Muscle of leg (tissue), 11 donors: ENCODE results near the gene ZNF516. TPM values are rescaled to one million over a fixed set of nuclear protein-coding genes. Genes with fewer than 3 reads are reported as not detected.

Source experiments
- DNase-seq: peaks from one replicate; pipeline ENCODE4 v3.0.0; 2013
- H3K27ac ChIP-seq: one replicate; pipeline ENCODE4 v1.5.1; 2013; ENCODE audit warnings: mild to moderate bottlenecking, low read length, control low read depth
- H3K27me3 ChIP-seq: one replicate; pipeline ENCODE4 v1.6.1; 2013; ENCODE audit warnings: low read length; ENCODE audit not compliant: control insufficient read depth, insufficient read depth
- H3K36me3 ChIP-seq: one replicate; pipeline ENCODE4 v1.6.1; 2013; ENCODE audit warnings: low read length; ENCODE audit not compliant: control insufficient read depth, insufficient read depth
- H3K4me1 ChIP-seq: one replicate; pipeline ENCODE4 v1.6.1; 2013; ENCODE audit warnings: low read length; ENCODE audit not compliant: control insufficient read depth, insufficient read depth
- H3K4me3 ChIP-seq: one replicate; pipeline ENCODE4 v1.5.1; 2013; ENCODE audit warnings: low read length, control low read depth
- H3K9me3 ChIP-seq: replicated peaks from 2 replicates; pipeline ENCODE4 v1.6.1; 2013; ENCODE audit warnings: low read depth, low read length; ENCODE audit not compliant: control insufficient read depth
- WGBS: methylation state at CpG from one replicate; pipeline ENCODE4 v1.1.5; 2013; ENCODE audit warnings: missing lambda C conversion rate; ENCODE audit not compliant: insufficient coverage; 5-methylcytosine and 5-hydroxymethylcytosine counted together
- polyA plus RNA-seq, 8 donors: library from polyadenylated mRNA; unstranded; fragments of 120-200 nt; gene quantifications; one replicate each; pipeline versions ENCODE4 v1.2.1 to v1.2.3, GENCODE V29; 2013; ENCODE audit warnings: inconsistent platforms in 1 of 8, low replicate concordance in 1 of 8; ENCODE audit not compliant: insufficient read length in 8 of 8, insufficient read depth in 1 of 8
- total RNA-seq: library from RNA; stranded (reverse); fragments of 120-200 nt; gene quantifications from one replicate; pipeline ENCODE4 v1.2.4, GENCODE V29; 2013

The ZNF516 gene
- total and polyA plus RNA-seq, 9 donors: 26.6 to 52.9 (median 42.9) TPM

- H3K36me3 ChIP-seq: no peaks in the 10 kb centered on the region
- DNase-seq: peak; percentile 65
- H3K9me3 ChIP-seq: no peaks in the 10 kb centered on the region
- peaks cover 28% of the 10 kb centered on the region for H3K4me1 ChIP-seq
- H3K27me3 ChIP-seq: no peaks in the 10 kb centered on the region
- WGBS: under 1% methylated on average over 41 of the region's 73 CpGs
- H3K27ac ChIP-seq: peak overlapping the region; percentile 94
- H3K4me3 ChIP-seq: peak overlapping the region; percentile 91
Observed at GRCh38 chr18:76490670-76491472, 4.2 kb downstream of the ZNF516 start.

GRCh38 chr18:76490033-76490432, 5.0 kb downstream of the ZNF516 start:
- no peaks in the 10 kb centered on the region for H3K9me3 ChIP-seq
- no CpG with 5 or more reads among the region's 5 CpGs for WGBS
- H3K27me3 ChIP-seq: no peaks in the 10 kb centered on the region
- H3K4me1 ChIP-seq: peaks cover 29% of the 10 kb centered on the region
- H3K4me3 ChIP-seq: peak overlapping the region; percentile 91
- H3K36me3 ChIP-seq: no peaks in the 10 kb centered on the region
- peak overlapping the region; percentile 94 for H3K27ac ChIP-seq
- DNase-seq: peak; percentile 42

GRCh38 chr18:76489081-76489480, 6.0 kb downstream of the ZNF516 start:
- Histone ChIP-seq H3K27ac (peak overlapping the region; percentile 94), H3K9me3 (no peaks in the 10 kb centered on the region), H3K36me3 (no peaks in the 10 kb centered on the region), H3K4me3 (no peak overlapping the region), H3K4me1 (peaks cover 32% of the 10 kb centered on the region), H3K27me3 (no peaks in the 10 kb centered on the region)
- WGBS: 28% methylated on average over 2 of the region's 4 CpGs
- no peak for DNase-seq

GRCh38 chr18:76488190-76488589, 6.9 kb downstream of the ZNF516 start:
- Histone ChIP-seq H3K4me1 (peaks cover 37% of the 10 kb centered on the region), H3K27me3 (no peaks in the 10 kb centered on the region), H3K9me3 (no peaks in the 10 kb centered on the region), H3K27ac (peak overlapping the region; percentile 84), H3K36me3 (no peaks in the 10 kb centered on the region), H3K4me3 (no peak overlapping the region)
- WGBS: 14% methylated on average over 4 of the region's 9 CpGs
- peak; percentile 71 for DNase-seq

GRCh38 chr18:76487782-76488181, 7.3 kb downstream of the ZNF516 start:
- Histone ChIP-seq H3K4me1 (peaks cover 37% of the 10 kb centered on the region), H3K27me3 (no peaks in the 10 kb centered on the region), H3K27ac (peak overlapping the region; percentile 84), H3K4me3 (no peak overlapping the region), H3K36me3 (peaks cover 3% of the 10 kb centered on the region), H3K9me3 (no peaks in the 10 kb centered on the region)
- peak; percentile 53 for DNase-seq
- 9% methylated on average over 3 of the region's 8 CpGs for WGBS

GRCh38 chr18:76487070-76487469, 8.0 kb downstream of the ZNF516 start:
- Histone ChIP-seq H3K27me3 (no peaks in the 10 kb centered on the region), H3K9me3 (no peaks in the 10 kb centered on the region), H3K4me3 (no peak overlapping the region), H3K4me1 (peaks cover 33% of the 10 kb centered on the region), H3K27ac (peak overlapping the region; percentile 84), H3K36me3 (peaks cover 3% of the 10 kb centered on the region)
- DNase-seq: peak; percentile 92
- WGBS: no CpG with 5 or more reads among the region's 5 CpGs

- no CpG with 5 or more reads among the region's 6 CpGs for WGBS
- no peak overlapping the region for H3K4me3 ChIP-seq
- no peak for DNase-seq
- no peaks in the 10 kb centered on the region for H3K27me3 ChIP-seq
- peaks cover 30% of the 10 kb centered on the region for H3K4me1 ChIP-seq
- H3K9me3 ChIP-seq: no peaks in the 10 kb centered on the region
- H3K27ac ChIP-seq: peak overlapping the region; percentile 65
- peaks cover 3% of the 10 kb centered on the region for H3K36me3 ChIP-seq
Observed at GRCh38 chr18:76486574-76486973, 8.5 kb downstream of the ZNF516 start.

GRCh38 chr18:76486038-76486437, 9.0 kb downstream of the ZNF516 start:
- DNase-seq: no peak
- WGBS: no CpG with 5 or more reads among the region's 3 CpGs
- H3K4me1 ChIP-seq: peaks cover 30% of the 10 kb centered on the region
- peaks cover 6% of the 10 kb centered on the region for H3K36me3 ChIP-seq
- H3K27me3 ChIP-seq: no peaks in the 10 kb centered on the region
- H3K9me3 ChIP-seq: no peaks in the 10 kb centered on the region
- H3K4me3 ChIP-seq: no peak overlapping the region
- peak overlapping the region; percentile 65 for H3K27ac ChIP-seq

- H3K27ac ChIP-seq: no peak overlapping the region
- no peak overlapping the region for H3K4me3 ChIP-seq
- no peaks in the 10 kb centered on the region for H3K9me3 ChIP-seq
- peaks cover 25% of the 10 kb centered on the region for H3K4me1 ChIP-seq
- WGBS: no CpG with 5 or more reads among the region's 6 CpGs
- no peaks in the 10 kb centered on the region for H3K27me3 ChIP-seq
- no peak for DNase-seq
- peaks cover 8% of the 10 kb centered on the region for H3K36me3 ChIP-seq
Observed at GRCh38 chr18:76484749-76485387, 10.2 kb downstream of the ZNF516 start.

GRCh38 chr18:76483780-76484179, 11.3 kb downstream of the ZNF516 start:
- peaks cover 8% of the 10 kb centered on the region for H3K36me3 ChIP-seq
- H3K27me3 ChIP-seq: no peaks in the 10 kb centered on the region
- no peak for DNase-seq
- no peak overlapping the region for H3K27ac ChIP-seq
- 84% methylated on average over 10 of the region's 10 CpGs for WGBS
- no peaks in the 10 kb centered on the region for H3K9me3 ChIP-seq
- H3K4me3 ChIP-seq: no peak overlapping the region
- H3K4me1 ChIP-seq: peaks cover 28% of the 10 kb centered on the region
